Measurements from ENCODE around the gene BCL11B.

BCL11B gene

DNA sequence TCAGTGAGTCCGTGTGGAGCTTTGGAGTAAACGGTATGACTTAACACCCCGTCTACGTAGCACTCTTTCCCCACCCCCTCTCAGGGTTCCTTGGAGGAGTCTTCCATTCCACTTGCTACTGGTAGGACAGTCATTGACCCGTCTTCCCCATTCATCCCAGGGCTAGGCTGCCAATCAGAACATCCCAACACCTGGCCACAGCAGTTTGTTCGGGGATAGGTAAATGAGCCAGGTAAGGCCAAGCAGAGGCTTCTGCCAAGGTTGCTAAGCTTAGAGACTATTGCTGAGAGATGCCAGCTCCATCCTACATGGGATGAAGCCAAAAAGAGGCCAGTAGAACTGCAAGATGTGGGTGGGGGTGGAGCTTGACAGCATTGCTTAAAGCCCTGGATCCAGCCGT lies 130.8 kb downstream of the BCL11B start:
- no peak for DNase-seq (ENCODE audit: low spot score)
- FAIRE-seq: no peak

DNA sequence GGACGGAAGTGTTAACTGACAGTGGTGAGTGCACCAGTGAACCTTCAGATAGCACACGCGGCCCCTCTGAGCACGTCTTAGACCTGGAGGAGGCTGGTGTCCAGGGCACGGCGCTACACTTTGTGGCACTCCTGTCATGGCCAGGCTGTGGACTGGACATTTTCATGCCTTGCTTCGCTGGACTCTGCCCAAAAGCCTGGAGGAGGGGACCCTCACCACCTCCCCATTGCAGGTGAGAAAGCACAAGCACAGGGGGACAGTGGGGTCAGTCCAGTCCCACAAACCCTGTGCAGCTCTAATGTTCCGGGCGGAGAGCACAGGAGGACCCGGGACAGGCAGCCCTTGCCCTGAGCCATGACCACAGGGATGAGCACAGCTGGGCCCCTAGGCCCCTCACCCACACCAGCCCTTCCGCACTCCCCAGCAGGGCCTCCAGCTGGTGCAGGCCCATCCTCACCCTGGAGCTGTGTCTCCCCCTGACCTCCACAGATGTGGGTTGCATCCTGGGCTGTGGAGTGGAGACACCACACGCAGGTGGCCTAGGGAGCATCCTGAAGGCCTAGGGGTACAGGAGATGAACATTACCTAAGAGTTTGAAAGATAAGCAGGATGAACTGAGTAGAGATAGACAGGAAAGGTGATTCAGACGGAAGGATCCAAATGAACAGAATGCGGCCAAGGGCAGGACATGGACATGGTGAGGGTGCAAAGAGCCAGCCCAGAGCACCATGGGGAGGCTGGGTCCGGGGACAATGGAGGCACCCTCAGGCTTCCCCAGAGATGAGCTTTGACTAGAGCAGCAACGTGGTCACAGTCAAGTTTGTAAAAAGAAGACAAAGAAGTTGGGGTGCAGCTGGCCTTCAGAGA lies 132.8 kb downstream of the BCL11B start:
- DNase-seq (ENCODE audit: low spot score): no peak
- FAIRE-seq: no peak

DNA sequence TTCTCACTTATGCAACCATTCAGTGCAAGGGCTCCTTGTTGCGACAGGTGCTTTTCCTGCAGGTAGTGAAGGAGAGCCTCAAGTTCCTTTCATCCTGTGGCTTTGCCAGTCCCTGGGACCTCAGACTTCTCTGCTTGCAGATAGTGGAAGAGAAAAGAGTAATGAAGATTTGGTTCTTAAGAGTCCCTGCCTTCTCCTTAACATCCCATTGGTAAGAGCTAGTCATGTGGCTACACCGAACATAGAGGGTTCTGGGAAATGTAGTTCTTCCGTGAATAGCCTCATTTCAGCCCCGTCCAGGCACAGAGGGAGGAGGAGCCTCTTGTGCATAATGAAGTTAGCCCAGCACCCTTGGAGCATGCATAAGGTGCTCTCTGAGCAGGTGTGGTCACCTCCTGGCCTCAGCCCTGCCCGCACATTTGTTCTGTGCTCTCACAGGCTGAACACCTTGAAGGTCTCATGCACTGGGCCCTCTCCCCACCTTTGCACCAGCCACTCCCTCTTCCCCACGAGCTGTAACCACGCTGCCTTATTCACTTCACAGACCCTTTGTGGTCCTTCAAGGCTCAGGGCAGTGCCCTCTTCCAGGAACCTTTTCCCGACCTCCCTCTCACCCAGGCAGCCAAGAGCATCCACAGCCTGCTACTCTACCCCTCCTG lies 134.0 kb downstream of the BCL11B start:
- no peak for FAIRE-seq

DNA sequence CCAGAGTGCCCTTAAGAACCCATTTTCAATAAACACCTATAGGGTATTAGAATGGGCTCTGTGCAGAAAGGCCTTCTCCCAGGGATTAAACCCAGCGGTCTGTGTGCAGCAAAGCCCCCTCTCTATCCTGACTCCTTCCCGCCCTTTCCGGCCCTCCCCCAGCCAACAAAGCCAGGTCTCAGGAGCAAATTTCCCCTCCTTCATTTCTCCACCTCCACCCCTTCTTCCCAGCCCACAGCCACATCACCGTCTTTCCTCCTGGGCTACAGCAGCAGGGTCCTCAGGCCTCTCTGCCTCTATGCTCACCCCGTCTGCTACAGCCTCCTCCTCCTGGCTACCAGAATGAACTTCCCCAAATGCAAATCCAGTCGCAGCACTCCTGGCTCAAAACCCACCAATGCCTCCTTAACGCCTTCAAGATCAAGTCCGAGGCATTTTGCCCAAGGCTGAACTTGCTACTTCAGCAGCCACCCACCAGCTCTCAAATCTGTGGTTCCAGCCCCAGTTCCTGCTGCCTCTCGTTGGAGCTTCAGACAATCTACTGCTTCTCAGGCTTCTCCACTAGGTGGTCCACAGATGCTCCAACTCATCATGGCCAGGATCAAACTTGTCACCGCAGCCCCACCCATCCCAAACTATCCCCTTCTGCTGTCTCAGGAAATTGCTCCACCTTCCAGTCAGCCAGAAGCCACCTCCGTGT lies 134.8 kb downstream of the BCL11B start:
- FAIRE-seq: no peak
- DNase-seq (ENCODE audit: low spot score): no peak

More for the DNA sequence above, 134.0 kb downstream of the BCL11B start:
- DNase-seq (ENCODE audit: low spot score): no peak

DNA sequence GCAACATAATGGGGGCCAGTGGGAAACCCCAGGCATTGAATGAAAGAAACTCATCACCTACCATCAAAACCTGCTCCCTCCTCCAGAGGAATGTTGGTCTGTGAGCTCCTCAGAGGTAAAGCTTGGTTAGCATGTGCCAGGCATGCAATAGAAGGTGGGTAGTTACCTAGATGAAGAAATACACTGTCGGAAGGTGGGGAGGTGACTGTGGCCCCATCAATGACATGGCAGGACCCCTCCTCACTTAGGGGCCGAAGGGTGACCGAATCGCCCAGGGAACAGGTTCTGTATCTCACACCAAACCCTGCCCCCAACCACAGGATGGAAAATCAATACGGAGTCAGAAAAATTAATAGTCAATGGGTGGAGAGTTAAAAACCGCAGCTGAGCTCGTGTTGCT lies 135.6 kb downstream of the BCL11B start:
- no peak for FAIRE-seq
- DNase-seq (ENCODE audit: low spot score): no peak

DNA sequence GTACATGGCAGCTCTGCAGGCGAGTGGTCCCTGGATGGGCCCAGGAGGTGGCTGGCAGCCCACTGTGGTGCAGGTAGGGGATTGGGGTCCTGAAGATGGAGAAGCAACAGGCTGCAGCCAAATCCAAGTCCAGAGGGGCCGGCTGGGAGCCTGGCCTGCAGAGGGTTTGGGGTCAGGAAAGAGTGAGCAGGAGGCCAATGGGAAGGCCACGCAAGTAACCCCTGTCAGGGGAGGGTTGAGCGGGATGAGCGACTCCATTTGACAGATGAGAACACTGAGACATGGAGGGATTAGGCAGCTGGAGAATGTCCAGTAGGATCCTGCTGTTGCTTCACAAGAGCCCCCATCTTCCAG lies 136.0 kb downstream of the BCL11B start:
- FAIRE-seq (no peak), DNase-seq (ENCODE audit: low spot score) (no peak)

DNA sequence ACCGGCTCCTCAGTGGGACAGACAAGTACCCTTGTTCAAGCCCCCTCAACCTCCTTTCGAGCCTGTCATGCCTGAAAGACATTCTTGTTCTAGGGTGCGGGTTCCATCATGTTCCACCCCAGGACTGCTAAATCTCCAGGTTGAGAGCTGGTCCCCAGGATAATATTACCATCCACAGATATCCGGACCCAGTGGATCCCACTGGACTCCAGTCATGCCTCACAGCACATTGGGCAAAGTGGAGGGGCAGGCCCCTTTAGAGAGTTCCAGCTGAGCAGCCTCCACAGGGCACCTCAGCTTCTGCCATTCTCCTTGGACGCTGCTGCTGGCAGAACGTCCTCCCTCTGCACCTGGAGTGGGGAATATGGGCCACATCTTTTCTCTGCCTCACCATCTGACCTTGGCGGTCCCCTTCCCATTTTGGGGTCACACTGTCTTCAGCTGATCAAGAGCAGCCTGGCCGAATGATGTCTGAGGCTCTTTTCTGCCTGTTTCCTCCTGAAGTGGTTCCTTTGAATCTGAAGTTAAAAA lies 137.4 kb downstream of the BCL11B start:
- DNase-seq (ENCODE audit: low spot score) (no peak), FAIRE-seq (no peak)

DNA sequence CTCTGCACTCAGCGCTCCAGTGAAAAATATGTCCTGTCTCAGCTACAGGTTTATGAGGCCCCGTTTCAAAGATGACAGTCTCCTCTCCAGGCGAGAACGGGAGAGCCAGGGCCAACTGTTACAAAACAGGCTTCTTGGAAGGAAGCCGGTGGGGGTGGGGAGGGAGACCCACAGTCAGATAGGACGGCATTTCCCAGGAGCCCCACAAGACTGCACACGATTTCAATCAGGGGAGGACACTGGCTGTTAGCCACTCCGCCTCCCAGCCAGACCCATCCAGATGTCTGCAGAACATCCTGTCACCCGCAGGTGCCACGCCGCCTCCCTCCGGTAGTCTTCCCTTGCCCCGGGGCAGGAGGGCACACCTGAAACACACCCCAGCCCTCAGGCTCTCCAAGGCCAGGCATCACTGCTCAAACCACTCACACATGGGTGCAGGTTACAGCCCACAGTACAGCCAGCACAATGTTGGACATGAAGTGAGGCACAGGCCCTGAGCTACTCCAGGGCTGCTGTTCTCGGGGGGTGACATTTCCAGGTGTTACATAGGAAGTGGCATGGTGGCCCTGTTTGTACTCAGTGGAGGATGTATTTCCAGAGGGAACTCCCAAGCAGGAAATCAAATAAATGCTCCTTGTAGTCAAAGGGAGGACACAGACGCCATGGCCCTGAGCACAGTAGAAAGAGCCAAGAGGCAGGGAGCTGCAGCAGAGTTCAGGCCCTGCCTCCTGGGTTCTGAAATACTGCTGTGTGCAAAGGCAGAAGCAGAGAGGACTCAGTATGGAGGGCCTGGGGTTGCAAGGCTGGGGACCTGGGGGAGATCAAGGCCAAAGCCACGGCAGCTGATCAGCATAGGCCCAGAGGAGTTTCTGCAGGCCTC lies 138.1 kb downstream of the BCL11B start:
- FAIRE-seq (no peak), DNase-seq (ENCODE audit: low spot score) (no peak)

DNA sequence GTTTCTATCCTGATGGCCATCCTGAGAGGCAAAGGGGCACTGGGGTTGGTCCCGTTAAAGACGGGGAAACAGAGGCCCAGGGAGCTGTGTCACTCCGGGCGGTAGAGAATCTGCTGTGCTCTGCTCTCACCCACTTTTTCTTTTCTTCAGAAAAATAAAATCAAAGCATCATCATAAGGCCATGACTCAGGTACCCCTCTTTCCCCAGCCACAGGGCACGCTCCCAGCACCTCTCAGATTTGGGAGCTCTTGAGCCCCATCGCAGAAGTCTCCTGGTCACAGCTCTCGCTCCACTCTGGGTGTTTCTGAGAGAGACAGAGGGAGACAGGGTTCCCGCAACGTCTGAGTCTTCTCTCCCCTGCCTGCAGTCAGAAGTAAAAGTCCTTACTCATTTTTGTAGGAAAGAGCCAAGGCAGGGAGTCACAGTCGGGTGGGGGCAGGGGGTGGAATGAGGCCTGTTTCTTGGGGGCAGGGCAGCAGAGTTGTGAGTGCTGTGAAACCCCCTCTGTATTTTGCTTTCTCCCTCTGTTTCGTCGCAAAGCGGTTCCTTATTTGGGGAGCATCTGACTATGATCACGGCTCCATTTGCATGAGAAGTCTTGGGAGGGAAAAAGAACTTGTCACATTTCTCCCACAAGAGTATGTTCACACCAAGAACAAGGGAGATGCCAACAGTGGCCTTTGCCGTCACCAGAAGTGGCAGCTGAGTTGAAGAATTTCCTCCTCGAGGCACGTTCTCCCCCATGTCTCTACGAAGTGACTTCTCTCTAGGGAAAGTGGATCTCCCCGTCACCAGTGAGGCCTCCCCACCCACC lies 139.0 kb downstream of the BCL11B start:
- FAIRE-seq: no peak
- DNase-seq (ENCODE audit: low spot score): no peak

DNA sequence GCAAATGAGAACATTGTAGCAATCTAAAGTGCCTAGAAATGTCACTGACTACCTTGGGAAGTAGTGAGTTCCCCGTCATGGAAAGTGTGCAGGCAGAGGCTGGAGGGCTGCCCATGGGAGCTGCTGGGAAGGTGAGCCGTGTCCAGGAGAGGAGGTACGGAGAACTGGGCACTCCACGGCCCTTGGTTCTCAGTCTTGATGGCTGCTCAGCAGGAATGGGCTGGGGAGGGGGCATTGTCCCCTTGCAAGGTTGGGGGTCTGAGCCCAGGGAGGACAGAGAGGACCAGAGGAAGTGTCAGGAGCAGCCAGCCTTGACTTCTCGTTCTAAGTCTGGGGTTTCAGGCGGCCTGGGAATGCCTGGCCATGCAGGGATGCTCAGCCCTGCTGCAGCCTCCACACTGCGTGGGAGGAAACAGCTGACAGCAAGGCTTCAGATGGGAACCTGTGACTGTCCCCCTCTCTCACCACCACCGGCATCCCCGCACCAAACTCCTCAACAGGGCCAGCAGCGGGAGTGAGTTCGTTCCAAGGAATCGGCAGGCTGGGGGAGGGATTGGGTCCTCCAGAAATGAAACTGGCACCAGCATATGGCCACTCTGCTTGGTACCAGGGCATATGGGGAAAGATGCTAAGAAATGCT lies 140.2 kb downstream of the BCL11B start:
- DNase-seq (ENCODE audit: low spot score) (no peak), FAIRE-seq (no peak)

DNA sequence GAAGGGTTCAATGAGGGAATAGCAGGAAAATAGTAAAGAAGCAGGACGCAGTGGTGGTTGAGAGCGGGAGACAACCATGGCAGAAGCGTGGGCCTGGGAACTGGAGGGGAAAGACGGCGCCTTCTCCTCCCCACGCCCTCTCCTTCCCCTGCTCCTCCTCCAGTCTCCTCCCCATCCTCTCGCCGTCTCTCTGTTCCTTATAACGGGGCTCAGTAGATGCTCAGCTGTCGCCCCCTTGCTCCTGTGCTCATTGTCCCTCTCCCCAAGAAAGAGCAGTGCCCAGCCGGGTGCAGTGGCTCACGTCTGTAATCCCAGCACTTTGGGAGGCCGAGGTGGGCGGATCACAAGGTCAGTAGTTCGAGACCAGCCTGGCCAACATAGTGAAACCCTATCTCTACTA lies 142.0 kb downstream of the BCL11B start:
- FAIRE-seq (no peak), DNase-seq (ENCODE audit: low spot score) (no peak)

DNA sequence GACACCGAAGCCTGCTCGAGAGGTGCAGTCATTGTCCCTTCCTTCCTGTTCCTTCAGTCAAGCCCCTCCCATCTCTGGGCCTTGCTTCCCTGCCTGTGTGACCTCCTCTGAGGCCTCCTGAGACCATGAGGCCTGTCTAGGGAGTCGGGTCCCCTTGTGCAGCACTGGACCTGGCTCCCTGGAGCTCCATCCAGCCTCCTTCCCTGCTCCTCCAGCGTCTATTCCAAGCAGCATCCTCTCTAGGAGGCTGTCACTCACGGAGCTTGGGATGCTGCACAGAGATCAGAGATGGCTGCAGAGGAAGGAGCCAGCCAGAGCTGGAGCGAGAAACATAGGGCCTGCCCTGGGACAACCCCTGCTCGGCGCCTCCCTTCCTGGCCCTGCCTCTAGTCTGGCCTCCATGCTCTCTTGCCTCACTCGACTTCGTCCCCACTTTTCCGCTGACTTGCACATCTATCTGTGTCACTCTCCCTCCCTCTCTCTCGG lies 142.7 kb downstream of the BCL11B start:
- no peak for DNase-seq (ENCODE audit: low spot score)
- FAIRE-seq: no peak

DNA sequence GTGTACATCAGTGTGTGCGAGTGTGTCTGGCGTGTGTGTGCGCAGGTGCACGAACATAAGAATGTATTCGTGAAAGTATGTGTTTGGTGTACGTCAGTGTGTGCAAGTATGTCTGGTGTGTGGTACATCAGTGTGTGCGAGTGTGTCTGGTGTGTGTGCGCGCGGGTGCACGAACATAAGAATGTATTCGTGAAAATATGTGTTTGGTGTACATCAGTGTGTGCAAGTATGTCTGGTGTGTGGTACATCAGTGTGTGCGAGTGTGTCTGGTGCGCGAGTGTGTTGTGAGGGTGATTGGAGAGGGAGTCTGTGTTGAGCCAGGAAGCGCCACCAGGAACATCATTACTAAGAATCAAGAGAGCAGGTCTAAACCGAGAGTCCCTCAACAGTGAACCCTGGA lies 143.8 kb downstream of the BCL11B start:
- DNase-seq (ENCODE audit: low spot score) (no peak), FAIRE-seq (peak; percentile 44)

DNA sequence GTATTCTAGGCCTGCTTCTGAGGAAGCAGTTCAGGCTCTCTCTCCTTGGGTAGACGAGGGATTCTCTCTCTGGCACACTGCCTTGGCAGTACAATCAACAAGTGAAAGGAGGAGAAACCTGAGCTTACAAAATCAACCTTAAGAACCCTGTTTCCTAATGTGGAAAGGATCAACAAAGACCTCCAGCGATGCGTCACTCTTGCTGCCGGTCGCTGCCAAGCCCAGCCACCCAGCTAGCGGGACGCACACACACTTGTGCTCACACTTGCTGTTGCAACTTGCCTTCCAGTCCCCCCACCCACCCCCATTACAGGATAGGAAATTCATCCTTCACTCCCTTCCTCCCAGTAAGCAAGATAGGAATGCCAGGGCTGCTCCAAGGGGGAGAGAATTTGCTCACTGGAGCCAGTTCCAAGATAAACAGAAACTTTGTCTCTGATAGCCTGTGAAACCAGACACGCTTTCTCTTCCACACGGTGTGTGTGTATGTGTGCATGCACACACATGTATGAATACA lies 144.3 kb downstream of the BCL11B start:
- DNase-seq (ENCODE audit: low spot score) (peak; percentile 24), FAIRE-seq (no peak)

DNA sequence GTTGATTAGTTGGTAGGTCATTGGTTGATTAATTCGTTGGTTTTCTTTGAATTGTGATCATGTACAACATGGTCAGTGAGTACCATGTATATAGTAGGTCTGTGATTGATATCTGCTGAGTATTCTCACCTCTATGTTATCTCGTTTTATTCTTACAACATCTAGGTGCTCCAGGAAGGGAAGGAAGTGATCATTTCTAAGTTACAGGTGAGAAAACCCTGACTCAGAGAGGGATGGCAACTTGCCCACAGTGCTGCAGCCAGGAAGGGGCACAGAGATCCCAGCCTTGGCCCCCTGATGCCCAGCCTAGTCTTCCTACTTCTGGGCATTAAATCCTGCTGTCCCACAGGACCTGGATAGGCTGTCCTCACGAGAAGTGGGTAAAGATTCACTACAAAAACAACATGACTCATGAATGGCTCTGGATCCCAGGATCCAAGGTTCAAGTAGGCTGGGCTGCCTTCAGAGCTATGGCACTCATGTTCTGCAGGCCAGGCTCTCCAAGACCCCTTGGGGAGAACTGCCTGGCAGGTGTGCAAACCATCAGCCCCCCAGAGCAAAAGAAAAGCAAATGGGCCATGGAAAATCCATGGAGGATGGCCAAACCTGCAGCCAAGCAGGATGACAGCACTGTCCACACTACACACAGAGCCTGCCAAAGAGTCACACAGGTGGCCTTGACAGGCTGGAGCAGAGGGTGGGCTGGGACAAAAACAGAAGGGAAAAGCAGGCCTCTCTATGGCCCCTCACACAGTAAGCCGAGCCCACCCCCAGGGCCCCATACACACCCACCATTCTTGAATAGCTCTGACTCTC lies 146.2 kb downstream of the BCL11B start:
- FAIRE-seq (no peak), DNase-seq (ENCODE audit: low spot score) (no peak)

DNA sequence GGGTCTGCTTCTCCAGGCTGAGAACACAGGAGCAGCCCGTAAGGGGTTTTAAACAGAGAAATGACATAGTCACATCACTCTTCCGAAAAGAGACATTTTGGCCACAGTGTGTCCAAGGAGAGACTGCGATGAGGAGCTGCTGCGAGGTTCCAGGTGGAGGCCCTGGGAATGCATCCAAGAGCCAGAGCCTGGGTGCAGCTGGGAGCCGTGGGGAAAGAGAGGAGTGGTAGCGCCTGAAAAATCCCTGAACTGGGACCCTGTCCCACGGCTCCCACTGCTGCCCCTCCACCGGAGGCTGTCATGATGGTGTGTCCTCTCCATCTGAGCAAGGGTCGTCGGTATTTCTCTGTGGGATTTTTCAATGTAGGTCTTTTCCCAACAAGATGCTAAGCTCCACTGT lies 146.9 kb downstream of the BCL11B start:
- FAIRE-seq: no peak
- no peak for DNase-seq (ENCODE audit: low spot score)

DNA sequence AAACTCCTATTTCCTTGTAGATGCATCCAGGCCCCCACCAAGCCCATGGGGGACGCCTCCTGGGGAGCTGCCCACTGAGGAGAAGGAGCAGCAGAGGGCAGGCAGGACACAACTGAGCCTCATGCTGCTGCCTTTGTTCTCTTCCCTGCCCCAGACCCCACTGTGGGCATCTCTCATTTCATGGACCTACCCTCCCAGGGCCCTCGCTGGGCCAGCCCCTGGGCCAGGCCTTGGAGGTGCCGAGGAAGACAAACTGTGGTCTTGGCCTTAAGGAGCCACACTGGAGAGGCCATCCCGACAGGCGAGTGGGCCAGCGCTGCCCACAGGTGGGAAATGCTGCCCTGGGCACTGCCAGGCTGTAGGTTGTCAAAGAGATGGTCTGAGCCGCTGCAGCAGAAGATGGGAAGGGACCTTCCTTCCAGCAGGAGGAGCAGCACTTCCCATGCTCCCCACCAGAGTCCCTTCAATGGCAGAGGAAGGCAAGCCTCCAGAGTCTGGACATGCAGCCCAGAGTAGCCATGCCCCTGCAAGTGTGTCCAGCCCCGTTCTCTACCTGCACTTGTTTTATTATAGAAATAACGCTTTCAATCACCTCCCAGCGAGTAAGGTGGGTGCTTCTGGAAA lies 147.4 kb downstream of the BCL11B start:
- DNase-seq (ENCODE audit: low spot score) (no peak), FAIRE-seq (no peak)

DNA sequence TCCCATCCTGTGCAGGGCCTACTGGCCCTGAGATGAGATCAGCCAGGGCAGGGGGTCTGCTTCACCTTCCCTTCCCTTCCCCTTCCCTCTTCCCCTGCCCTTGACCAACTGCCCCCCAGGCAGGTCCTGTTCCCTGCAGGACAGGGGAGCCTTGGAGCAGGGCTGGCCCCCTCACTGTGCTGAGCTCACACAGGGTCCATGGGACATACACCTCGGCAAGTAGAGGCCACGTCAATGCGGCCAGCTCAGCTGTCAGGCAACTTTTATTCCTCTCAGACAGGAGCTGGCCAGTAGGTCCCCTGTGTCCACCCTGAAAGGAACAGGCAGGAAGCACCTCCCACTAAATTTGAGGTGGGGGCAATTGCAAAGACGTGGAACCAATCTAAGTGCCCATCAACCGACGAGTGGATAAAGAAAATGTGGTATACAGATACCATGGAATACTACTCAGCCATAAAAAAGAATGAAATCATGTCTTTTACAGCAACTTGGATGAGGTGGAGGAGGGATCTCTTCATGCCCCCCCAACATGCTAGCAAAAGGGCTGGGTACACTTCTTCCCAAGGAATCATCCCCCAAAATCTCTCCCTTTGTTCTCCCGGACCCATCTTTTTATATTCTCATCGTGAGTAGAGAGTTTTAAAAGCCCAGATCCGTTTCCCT lies 148.7 kb downstream of the BCL11B start:
- DNase-seq (ENCODE audit: low spot score): no peak
- no peak for FAIRE-seq

Measured in urothelium cell line (cell line).